GM13977 (cell line): ENCODE results near the gene MARVELD1.

Experiments
- DNase-seq: peaks from one replicate; pipeline ENCODE4 v3.0.0; 2012; ENCODE audit warnings: low spot score
- in situ Hi-C: fragments of 300-500 bp; cut with MboI; formaldehyde crosslinking; loops from one replicate; pipeline ENCODE4 v1.12.0; 2022; ENCODE audit warnings: low sequenced_read_pairs, low pct_unique_long_range_greater_than_20kb, mixed read lengths, inconsistent platforms; ENCODE audit not compliant: unreplicated experiment
- TF ChIP-seq, protein P1 (sequence below): IDR thresholded peaks from 2 replicates; pipeline ENCODE4 v1.5.1; 2012; ENCODE audit warnings: mild to moderate bottlenecking, control low read depth; ENCODE audit not compliant: insufficient read depth; ENCODE audit errors: extremely low read depth, missing control alignments

The MARVELD1 gene

GRCh38 chr10:97764519-97764931 lies 51.0 kb downstream of the MARVELD1 start:
- in situ Hi-C loops, result no loop called here
- DNase-seq, result no peak

GRCh38 chr10:97765201-97765600 lies 51.7 kb downstream of the MARVELD1 start:
- in situ Hi-C loops, result no loop called here
- DNase-seq, result no peak
- TF ChIP-seq, protein P1, sequence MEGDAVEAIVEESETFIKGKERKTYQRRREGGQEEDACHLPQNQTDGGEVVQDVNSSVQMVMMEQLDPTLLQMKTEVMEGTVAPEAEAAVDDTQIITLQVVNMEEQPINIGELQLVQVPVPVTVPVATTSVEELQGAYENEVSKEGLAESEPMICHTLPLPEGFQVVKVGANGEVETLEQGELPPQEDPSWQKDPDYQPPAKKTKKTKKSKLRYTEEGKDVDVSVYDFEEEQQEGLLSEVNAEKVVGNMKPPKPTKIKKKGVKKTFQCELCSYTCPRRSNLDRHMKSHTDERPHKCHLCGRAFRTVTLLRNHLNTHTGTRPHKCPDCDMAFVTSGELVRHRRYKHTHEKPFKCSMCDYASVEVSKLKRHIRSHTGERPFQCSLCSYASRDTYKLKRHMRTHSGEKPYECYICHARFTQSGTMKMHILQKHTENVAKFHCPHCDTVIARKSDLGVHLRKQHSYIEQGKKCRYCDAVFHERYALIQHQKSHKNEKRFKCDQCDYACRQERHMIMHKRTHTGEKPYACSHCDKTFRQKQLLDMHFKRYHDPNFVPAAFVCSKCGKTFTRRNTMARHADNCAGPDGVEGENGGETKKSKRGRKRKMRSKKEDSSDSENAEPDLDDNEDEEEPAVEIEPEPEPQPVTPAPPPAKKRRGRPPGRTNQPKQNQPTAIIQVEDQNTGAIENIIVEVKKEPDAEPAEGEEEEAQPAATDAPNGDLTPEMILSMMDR, result no peak

More at GRCh38 chr10:97764519-97764931, 51.0 kb downstream of the MARVELD1 start:
- TF ChIP-seq, protein P1, result no peak

GRCh38 chr10:97766106-97766810 lies 52.7 kb downstream of the MARVELD1 start:
- in situ Hi-C loops, result no loop called here
- TF ChIP-seq, protein P1, result no peak
- DNase-seq, result no peak

DNA sequence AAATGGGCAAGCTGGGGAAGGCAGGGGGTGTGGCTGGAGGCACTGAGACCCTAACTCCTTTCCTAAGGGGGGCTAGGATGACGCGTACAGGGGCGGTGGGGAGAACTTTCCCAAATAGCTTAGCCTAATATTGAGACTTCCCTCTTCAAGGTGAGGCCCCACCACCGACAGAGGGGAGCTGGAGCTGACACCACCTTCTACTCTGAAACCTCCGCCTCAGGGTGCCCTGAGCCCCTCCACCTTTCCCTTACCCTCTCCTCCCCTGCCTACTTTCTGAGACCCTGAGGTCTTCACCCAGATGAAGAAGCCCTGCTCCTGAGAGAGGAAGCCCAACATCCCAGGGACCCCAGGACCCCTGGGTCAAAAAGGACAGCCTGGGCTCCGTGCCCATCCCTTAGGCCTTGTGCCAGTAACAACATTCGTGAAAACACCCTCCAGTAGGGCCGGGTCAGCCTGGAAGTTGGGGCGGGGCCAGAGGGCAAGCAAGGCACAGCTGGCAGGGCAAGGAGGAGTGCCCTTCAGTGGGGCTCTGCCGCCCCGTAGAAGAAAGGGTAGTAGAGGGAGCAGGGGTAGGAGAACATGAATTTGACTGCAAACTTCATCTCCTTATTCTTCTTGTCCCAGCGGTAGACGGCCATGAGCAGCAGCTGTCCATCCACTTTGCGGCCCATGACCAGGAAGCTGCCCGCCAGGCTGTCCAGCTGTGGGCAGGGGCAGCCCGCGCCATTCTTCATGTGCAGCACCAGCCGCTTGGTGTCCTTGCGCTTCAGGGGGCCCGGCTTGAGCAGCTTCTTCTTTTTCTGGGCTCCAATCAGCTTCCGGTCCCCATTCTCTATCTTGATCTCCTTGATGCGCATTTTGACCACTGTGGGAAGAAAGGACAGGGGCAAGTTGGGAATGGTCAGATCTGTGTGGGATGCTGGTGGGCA lies 53.7 kb downstream of the MARVELD1 start:
- in situ Hi-C loops, result no loop called here
- no peak for DNase-seq
- TF ChIP-seq, protein P1, result no peak
